Inflammatory macrophage (primary cell): ENCODE measurements around the gene IL16.

Experiments
- DNase-seq, 2 donors: peaks; one replicate each; pipeline ENCODE4 v3.0.0-alpha.2; 2020 to 2022

IL16 gene

DNA sequence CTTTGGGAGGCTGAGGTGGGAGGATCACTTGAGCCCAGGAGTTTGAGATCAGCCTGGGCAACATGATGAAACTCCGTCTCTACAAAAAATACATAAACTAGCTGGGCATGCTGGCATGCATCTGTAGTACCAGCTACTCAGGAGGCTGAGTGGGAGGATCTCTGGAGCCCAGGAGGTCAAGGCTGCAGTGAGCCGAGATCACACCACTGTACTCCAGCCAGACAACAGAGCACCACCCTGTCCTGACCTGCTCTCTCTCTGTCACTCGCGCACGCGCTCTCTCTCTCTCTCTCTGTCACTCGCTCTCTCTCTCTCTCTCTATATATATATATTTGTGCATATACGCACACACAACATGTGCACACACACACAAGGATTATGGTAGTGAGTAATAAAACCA, 61.8 kb downstream of the IL16 start:
- DNase-seq: no peak

DNA sequence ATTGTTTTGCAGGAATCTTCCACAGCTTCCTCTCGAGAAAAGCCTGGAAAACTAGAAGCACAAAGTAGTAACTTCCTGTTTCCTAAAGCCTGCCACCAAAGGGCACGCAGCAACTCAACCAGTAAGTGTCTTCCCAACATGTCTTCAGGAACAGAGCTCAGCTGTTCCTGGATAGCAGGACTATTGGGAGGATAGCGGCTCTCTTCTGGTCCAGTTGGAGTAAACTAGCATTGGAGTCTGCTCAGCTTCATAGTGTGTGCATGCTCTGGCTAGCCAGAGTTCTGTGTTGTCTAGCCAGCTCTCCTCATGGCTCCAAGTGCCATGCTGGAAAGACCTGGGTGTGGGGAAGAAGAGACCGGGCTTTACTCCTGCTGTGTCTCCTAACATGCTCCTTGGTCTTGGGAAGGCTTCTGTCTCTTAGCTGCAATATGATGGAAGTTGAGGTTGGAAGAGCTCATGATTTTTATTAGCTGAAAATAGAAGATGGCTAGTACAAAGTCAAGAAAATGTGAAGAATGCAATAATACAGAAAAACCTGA, 63.1 kb downstream of the IL16 start:
- DNase-seq: no peak

DNA sequence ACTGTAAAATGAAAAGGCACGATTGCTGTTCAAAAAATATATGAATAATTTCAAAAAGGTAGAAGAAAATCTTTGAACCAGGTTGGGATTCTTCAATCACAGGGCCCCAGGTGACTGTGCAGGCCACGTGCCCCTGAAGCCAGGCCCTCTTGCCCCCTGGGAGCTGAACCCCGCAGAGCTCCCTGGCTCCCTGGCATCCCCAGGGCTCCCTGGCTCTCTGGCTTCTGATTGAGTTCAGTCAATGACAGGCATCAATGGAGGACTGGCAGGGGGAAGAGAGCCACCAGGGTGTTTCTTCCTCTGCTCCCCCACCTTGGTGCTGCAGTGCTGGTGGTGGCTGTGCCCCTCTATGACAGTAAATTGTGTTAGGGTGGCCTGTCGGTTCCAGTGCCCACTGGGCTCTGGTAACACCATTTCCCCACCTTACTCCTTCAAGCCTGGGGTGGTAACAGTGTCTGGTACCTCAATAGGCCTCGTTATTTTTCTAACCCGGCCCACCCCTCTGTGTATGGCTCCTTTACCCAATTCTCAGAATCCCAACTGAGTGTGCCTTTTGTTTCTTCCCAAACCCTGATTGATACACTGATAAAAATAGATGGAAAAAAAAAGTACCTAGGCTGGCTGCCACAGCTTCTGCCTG, 64.6 kb downstream of the IL16 start:
- no peak for DNase-seq

DNA sequence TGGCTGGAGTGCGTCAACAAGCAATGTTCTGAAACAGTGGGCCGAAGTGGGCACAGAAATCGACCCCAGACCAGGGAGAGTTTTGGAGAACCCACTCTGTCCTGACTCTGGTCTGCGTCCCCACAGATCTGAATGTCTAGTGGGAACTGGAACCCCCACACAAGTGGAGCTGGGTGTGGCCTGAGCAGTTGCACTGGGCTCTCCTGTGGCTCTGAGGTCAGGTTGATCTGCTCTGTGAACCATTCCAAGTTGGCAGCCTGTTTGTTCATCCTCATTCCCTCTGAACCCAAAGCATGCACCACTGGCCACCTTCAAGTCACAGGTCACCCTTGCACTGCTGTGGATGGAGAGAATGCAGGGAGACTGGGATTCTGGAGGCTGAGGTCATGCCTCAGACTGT, 66.8 kb downstream of the IL16 start:
- DNase-seq: no peak

DNA sequence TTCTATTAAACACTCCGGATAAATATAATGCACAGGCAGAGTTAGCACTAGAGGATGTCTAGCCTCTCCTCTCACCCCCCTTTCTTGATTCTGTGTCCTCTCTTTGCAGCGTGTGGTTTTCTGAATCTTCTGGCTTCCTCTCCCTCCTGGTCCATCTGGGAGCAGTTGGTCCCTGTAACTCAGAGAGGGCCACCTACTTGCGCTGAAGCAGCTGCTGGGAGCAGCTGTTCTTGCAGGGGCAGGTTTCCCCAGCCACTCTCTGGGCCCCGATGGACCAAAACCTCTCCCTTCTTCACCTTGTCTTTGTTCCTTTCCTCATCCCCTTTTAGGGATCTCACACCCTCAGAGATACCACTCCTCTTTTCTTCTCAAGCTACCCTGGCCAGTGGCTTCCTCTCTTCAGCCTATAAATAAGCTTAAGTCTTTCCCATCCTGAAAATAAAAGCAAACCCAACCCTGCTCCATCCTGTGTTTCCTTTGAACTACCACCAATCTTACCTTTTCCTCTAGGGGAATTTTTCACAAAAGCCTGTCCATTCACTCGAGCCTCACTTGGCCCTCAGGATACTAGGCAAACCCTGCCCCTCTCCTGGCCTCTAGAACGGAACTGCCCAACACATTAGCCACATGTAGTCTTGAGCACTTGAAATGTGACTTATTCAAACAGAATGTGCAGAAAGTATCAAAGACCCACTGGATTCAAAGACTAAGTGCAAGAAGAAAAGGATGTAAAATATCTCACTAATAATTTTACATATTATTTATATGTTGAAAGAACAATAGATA, 67.6 kb downstream of the IL16 start:
- no peak for DNase-seq

DNA sequence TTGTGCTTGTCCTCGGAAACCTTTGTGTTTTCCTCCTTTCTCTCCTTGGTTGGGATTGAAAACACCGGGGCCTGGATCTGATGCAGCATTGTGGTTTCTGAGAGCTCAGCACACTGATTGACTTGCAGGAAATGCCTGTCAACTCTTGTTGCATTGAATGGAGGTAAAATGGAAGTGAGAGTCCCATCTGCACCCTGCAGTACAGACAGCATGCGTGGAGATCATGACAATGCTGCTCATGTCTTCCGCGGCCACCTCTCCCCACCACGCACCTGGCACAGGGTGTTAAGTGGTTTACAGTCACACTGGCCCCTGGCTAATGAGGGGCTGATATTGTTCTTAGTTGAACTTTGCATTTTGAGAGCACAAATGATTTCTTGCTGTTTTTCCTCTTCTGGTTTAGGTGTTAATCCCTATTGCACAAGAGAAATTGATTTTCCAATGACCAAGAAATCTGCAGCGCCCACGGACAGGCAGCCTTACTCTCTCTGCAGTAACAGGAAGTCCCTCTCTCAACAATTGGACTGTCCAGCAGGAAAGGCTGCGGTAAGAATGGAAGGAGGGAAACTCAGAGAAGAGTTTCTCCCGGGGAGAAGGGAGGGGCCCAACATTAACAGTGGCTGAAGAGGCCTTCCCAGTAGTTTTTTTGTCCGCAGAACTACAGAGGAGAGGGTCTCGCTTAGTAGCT, 68.7 kb downstream of the IL16 start:
- DNase-seq: peak; percentile 14 to 20

DNA sequence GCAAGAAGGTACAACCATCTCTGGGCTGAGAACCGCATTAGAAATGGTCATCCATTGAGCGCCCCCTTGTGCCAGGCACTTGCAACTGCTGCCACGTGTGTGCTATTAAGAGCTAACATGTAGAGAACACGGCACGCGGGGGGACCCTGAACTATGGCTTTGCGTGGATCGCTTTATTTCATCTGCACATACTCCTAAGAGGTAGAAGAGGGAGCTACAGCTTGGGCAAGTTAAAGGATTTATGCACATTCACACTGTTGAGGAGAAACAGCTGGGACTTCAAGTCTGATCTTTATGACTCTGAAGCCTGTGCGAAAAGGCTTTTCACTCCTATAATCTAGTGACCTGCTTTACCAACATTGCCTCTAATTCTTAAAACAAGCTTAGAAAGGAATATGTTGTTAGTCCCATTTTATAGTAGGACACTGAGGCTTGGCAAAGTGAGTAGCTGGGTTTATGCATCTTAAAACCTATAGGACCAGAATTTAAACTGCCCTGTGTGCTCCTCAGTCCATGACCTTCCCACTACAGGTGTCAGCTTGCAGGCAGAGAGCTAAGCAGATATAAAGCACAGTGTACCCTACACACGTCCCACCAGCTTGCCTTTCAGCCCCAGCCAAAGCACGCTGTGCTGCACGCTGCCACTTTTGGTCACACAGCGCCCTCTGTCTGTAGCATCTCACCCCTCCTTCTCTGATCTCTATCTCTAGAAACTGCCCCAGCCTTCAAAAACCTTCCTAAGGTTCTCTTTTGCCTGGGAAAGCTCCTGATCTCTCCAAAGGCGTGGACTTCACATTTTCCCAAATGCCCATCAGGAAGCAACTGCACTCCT, 69.5 kb downstream of the IL16 start:
- peak; percentile 81 to 86 for DNase-seq

DNA sequence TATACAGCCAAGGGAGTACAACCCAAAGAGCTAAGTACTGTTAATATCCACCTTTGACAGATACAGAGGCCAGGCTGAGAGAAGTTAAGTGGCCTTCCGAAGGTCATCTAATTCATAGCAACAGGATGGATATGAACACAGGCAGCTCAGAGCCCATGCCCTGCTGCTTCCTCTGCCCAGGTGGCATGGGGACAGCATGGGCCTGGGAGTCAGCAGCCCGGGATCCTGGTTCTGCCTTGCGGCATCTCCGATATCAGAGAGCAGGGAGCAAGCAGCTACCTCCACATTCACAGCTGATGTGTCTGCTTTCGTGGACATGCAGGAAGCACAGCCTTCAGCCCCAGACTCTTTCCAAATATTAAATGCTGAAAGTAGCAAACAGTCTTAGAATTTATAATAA, 71.7 kb downstream of the IL16 start:
- DNase-seq: no peak

DNA sequence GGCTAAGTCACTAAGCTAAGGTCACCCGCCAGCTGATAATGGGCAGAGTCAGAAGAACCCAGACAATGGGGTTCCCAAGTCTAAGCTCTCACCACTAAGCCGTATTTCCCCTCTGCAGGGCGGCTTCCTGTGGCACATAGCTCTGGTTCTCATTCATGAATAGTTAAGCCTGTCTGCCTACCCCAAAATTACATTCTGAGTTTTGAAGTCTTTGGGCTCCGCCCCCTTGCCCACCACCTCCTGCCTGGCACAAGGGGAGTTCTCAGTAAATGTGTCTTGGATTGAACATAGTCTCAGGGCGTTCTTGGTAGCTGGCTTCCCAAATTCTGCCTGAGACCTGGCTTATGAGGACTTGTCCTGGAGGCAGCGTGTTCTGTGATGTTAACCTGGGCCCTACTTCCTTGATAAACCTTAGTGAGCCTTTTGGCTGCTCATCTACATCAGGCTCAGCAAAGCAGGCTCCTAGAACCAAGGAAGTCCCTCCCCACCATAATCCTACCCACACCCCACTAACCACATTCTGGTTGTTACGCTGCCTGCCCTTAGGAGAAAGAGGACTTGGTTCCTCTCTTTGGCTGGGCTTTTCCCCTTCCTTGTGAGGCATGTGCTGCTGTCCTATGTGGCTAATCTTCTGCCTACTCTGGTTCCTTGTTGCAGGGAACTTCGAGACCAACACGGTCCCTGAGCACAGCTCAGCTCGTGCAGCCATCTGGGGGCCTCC, 72.4 kb downstream of the IL16 start:
- DNase-seq: peak; percentile 88 to 92

DNA sequence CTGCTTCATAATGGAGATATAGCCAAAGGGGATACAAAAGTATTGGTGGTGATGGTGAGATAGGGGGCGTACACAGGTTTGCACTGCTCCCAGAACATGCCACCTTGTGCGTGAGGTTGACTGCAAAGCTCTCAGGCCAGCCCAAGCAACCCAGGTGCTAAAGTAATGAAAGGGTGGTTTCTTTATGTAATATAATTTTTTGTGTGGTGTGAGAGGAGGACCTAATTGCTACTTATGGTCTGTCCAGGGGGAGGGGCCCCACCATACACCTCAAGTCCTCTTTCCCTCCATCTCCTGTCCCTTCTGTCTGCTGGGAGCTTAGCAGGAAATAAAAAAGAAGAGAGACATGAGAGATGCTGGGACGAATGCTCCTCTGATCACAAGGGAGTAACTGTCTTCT, 73.5 kb downstream of the IL16 start:
- DNase-seq: no peak

DNA sequence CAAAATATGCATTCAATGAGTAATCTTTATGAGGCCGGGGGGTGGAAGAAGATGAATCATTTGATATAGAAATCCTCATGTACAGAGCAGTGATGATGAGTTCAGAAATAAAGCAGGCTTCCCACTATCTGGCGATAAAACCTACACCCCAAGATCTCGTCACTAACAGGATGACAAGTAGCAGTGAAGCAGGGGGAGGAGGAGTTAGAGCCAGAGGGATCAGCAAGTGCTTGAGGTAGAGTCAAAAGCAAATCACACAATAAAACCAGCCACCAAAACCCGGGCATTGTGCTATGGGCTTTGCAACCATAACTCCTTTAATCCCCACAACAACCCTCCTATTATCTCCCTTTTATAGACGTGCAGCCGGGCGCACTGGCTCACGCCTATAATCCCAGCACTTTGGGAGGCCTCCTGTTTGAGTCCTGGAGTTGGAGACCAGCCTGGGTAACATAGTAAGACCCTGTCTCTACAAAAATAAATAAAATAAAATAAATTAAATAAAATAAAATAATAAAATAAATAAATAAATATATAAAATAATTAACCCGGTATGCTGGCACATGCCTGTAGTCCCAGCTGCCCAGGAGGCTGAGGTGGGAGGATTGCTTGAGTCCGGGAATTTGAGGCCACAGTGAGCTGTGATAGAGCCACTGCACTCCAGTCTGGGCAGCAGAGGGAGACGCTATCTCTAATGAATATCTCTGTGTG, 74.3 kb downstream of the IL16 start:
- no peak for DNase-seq

DNA sequence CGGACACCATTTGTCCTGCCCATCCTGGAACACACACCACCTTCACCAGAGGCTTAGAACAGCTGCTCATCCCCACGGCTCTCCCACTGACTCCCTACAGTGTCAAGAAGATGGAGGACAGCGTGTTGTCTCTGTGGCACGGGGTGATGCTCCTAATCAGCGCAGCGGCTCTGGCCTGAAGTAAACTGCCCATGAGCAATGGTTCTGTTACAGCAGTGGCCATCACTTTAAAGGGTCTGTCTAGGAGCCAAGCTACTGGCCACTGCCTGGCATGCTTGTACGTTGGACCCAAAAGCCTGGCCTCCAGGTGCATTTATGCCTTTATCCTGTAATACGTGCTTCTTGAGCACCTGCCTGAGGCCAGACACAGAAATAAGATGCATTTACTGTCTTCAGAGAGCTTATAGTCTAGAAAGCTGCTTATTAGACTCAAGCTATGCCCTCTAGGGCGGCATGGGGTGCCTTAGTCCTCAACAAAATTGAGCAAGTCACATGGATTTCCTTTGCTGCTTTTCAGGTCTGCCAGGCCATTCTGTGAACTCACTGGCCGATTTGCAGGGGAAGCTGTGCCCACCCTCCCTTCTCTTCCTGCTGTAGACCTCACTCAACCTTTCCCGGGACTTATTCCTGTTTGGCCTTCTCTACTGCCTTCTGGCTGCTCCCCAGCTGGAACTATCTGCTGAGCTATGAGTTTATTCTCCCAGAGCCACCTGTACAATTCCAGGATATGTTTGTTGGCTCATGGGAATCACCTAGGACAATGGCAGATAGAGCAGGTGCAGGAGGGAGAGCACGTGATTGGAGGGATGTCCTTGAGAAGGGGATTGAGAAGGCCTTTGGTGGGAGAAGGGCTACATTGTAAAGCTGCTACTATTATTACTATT, 75.3 kb downstream of the IL16 start:
- no peak for DNase-seq

DNA sequence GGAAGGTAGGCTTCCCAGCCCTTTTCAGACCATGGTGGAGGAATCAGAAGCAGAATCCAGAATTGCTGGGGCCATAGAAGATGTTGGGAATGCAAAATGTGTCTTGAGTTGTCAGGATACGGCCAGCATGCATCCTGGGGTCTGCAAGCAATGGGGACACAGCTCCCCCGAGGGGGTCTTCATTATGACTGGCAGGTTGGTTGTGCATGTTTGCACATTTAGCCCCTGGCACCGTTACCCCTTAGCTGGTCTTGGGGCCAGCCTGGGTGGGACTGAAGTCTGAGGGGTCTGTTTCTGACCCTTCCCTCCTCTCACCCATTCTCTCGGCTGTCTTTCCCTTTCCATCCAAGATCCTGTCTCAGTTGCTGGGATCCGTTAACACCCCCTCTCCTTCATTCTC, 76.5 kb downstream of the IL16 start:
- no peak for DNase-seq

DNA sequence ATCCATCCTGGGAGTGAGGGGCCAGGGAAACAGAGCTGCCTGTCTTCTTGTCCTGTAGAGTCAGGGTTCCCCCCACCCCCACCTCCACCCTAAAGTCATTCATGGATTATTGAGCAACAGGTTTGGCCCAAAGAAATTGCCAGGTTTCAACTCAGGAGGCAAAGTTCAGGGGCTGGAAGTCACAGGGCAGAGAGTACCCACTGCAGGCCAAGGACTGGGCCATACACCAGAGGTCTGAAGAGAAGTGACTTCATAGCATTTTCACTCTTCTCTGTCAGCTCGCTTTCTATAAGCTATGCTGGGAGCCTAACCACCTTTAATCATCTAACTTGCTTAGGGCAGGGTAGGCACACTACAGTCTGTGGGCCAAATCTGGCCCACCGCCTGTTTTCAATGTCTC, 77.2 kb downstream of the IL16 start:
- DNase-seq: no peak

DNA sequence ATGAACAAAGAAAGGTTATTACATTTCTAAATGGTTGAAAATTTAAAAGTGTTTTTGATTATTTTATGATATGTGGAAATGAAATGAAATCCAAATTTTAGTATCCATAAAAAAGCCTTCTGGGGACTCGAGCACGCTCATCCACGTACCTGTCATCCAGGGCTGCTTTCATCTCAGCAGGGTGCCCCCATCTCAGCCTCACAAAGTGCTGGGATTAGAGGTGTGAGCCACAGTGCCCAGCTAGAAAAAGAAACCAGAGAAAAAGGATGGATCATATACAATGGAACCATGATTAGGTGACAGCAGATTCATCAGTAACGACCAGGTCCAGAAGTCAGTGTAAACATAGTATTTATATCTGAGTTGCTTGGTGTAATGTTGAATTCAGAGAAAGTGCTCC, 77.6 kb downstream of the IL16 start:
- DNase-seq: no peak

DNA sequence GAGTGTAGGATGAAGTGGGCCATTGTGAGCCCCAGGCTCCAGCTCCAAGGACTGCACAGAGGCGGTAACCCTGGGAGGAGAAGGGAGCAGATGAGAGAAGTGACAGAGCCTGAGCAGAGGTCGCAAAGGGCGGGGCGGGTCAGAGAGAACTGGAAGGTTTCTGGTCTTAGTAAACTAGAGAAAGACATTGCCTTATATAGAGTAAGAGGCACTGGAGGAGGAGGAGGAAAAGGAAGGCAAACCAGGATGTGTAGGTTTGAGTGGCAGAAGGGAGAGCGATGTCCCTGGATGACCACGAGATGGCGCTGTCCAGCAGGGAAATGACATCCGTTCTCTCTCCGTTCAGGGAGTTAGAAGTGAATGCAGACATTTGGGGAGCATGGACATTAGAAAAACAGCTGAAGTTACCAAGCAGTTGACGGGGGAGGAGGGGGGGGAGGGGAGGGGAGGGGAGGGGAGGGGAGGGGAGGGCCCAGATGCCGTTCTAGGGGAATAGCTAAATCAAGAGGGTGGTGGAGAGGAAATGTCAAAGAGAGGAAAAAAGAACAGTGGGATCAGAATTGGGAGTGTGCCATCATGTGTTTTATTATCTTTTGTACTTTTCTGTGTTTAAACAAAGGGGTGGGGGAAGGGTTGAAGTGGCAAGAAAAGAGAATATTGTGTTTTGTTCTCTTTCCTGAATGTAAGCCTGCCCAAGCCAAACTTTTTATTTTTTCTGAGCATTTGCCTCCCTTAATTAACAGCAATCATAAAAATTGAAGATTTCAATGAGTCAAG, 78.4 kb downstream of the IL16 start:
- DNase-seq: peak; percentile 89 to 91

DNA sequence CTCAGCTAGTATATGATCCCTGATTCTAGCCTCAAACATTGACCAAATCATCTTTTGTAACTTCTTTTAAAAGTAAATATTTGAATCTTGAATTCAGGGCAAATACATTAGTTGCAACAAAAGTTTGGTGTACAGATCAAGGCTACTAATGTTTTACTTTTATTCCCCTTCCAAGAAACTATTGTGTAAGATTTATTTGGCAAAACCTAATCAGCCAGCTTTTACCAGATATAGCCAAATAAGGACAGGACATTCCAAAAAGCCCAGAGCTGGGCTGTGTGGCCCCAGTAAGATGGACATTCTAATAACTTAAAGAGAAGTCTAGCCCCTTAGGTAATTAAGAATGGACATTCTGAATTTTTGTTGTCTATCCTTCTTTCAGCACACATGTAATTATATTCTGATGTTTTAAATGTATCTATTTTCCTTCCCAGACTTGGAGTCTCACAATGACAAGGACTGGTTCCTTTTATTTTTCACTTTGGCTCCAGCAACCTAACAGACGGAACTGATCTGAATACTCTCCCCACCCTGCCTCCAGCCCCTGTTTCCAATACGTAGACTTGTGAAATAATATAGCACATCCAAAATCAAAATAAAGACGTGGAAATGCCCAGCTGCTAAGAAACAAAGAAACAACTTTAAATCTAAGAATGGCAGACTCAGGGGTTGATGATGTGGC, 79.2 kb downstream of the IL16 start:
- no peak for DNase-seq

DNA sequence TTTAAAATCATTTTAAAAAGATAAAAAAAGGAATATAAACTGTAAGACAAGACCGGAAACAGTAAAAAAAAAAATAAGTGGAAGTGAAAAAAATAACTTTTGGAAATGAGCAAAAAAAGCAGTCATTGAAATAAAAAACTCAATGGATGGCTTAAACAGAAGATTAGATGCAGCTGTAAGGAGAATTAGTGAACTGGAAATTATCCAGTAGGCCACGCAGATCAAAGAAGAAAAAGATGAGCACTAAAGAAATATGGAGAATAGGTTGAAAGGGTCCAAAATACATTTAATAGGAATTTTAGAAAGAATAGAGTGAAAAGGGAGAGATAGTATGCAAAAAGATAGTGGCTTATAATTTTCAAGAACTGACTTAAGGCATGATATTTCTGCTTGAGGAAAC, 80.3 kb downstream of the IL16 start:
- no peak for DNase-seq

DNA sequence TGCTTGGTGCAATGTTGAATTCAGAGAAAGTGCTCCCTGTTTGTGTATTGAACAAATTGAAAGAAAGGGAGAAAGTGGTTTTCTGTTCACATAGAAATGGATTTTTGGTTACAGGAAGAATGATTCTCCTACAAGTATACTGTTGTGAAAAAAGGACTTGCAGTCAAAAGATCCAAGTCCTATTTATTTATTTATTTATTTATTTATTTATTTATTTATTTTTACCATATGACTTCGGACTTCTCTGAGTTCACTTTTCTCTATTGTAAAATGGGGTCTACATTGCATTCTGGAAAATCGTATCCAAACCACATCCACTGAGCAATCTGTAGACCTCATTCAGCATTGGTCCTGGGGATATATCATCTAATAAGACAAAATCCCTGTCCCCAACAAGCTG, 81.2 kb downstream of the IL16 start:
- DNase-seq: no peak
